NCI-H1048 (cell line): Measurements from ENCODE around the gene RHBDF2.
"Not testable (repeated sequence)": the region's sequence is repeated elsewhere in the genome, so short reads cannot be mapped to it uniquely, and the experiment has no call there.

Experiments
- DNase-seq: peaks from one replicate; lab custom pipeline; 2025; lab: John Stamatoyannopoulos, UW

The RHBDF2 gene

DNA sequence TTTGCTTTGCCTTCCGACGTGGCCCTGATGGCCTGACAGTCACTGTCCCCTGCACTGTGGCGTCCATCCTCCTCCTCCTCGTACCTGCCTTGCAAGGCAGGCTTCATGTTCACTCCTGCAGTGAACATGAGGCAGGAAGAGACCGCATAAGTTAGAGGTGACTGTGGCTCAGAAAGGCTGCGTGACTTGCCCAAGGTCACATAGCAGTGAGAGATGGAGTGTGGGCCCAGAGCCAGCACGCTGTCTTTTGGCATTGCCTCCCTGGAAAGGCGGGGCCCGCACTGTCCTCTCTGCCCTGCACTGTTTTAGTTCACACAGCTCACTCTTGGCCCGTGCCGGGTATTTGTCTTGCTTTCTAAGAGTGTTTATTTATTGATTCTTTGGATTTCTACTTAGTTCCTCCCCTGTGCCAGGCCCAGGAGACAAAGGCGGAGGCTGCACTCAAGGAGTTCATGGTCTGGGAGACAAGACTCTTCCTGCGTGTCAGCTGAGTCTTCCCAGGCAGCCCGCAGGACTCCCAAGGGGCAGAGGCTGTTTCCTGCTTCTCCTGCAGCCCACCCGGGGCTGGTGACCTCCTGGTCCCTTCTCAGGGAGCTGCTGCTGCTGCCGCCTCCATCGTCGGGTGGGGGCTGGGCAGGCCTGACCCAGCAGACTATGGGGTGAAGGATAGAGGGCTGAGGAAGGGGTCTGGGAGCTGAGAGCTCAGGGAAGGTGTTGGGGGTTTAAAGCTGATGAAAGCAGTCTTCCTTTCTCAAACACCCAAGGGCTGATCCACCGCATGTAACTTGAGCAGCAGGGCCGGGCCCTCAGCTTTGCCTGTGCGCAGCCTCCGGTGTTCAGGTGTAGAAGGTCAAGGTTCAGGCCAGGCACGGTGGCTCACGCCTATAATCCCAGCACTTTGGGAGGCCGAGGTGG, 23.6 kb upstream of the RHBDF2 start:
- DNase-seq = no peak

GRCh38 chr17:76523084-76524037, 22.1 kb upstream of the RHBDF2 start:
- no peak for DNase-seq

DNA sequence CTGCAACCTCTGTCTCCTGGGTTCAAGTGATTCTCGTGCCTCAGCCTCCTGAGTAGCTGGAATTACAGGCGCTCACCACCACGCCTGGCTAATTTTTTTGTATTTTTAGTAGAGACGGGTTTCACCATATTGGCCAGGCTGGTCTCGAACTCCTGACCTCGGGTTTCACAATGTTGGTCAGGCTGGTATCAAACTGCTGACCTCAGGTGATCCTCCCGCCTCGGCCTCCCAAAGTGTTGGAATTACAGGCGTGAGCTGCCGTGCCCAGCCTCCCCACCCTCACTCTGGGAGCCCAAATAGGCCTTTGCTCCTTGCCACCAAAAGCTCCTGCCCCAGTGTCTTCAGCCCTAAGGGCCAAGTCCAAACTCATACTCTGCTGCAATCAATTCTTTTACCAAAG, 20.5 kb upstream of the RHBDF2 start:
- not testable (repeated sequence) for DNase-seq

- DNase-seq = no peak
These were observed 20.0 kb upstream of the RHBDF2 start for GRCh38 chr17:76521262-76521661.

DNA sequence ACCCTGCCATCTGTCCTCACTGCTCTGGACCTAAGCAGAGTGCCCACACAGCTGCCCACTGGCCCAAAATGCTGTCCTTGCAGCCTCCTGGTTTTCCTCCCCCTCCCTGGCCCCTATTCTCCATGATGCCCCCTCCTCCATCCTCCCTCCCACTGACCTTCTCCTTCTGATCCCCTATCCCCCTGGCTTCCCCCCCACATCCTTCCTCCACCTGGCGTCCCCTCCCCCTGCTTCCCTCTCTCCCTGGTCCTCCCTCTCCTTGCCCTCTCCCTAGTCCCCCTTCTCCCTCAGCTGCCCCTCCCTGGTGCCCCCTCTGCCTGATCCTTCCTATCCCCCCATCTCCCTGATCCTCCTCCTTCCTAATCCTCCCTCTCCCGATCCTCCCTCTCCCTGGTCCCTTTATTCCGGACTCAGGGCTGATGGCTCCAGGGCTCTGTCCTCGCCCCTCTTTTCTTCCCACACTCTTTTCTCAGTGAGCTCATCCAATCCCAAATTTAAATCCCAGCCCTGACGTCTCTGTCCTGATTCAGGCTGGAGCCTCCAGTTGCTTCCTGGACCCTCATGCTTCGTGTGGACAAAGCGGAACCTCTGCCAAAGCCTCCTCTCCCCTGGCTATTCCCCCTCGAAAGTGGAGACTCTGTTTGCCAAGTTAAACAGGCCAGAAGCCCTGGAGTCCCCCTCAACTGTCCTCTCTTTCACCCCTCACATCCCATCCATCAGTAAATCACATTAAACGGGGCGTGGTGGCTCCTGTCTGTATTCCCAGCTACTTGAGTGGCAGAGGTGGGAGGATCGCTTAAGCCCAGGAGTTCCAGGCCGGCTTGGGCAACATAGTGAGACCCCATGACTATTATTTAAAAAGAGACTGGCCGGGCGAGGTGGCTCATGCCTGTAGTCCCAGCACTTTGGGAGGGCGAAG, 18.1 kb upstream of the RHBDF2 start:
- DNase-seq = no peak

DNA sequence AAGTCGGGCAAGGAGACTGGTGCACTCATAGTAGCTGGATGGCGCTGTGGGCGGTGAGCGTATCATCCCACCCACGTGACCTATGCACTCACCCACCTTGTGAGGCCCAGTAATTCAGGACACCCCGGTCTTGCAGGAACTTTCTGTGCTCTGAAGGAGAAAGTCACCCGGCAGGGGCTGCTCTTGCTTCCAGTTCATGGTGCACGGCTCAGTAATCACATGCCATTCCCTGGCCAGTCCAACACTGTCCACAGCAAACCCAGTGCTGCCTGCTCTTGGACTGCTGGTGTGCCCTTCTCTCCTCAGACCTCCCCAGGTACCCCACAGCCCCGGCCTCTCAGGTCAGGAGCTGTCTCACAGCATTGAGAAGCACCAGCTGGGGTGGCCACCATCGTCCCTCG, 16.4 kb upstream of the RHBDF2 start:
- no peak for DNase-seq

- no peak for DNase-seq
These were observed 14.2 kb upstream of the RHBDF2 start for GRCh38 chr17:76515274-76515949.

GRCh38 chr17:76514355-76514754, 13.1 kb upstream of the RHBDF2 start:
- DNase-seq = not testable (repeated sequence)

- no peak for DNase-seq
These were observed 12.1 kb upstream of the RHBDF2 start for GRCh38 chr17:76513306-76513692.

DNA sequence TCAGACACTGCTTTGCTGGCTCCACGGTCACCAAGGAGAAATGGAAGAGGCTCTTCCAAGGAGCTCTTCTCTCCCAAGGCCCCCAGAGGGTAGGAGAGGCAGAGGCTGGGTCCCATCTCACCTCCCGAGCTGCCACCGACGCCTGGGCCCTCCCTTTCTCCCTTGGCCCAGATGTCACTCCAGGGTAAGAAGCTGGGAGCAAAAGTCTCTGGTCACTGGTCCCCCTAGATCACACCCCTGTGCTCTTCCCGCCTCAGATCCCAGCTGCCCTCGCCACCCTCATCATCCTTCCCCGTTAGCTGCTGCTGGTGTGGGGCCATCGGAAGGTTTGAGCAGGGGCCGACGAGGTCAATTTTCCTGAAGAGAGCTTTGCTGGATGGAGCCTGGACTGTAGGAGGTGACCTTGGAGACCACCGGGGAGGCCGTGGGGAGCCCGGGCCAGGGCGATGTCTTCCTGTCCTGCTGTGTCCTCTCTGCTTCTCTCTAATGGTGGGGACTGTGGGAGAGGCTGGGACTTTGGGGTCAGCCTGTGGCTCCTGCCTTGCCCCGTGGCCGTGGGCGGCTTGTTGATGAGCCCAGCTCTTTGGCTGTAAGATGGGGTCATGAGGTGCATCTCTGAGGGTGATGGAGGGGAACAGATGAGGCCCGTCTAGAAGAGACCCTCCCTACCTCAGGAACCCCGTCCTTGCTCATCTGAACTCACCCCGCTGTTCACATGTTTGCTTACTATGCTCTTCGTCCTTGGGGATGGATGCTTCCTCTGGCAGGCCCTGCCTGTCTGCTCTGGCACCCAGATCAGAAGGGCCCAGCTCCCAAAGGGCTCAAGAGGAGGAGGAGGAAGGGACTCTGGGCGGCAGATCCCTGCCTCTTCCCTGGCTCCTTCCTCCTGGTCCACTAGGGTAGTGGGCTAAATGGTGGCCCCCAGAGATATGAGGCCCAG, 11.4 kb upstream of the RHBDF2 start:
- no peak for DNase-seq

DNA sequence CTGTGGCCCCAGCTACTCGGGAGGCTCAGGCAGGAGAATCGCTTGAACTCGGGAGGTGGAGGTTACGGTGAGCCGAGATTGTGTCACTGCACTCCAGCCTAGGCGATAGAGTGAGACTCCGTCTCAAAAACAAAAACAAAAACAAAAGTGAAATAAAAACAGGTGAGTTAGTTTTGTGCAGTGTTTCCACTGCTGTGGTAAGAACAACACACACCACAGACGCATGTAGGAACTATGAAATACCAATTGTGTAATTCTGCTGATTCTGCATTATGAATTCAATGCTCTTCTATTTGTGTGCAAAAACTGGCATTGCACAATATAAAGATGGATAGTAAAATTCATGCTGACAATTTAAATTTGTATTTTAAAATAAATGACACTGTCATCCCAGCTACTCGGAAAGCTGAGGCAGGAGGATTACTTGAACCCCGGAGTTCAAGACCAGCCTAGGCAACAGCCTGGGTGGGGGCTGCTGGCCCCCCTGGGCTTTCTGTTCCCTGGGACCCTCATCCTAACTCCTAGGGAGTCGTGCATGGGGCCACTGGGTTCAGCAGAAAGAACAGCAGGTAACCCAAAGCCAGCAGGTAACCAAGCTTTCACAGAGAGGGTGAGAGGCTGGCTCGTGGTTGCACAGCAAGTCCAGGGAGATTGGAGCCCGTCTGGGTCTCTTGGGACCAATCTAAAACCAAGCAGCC, 10.6 kb upstream of the RHBDF2 start:
- DNase-seq = no peak

- DNase-seq = no peak
These were observed 9.6 kb upstream of the RHBDF2 start for GRCh38 chr17:76510831-76511244.

DNA sequence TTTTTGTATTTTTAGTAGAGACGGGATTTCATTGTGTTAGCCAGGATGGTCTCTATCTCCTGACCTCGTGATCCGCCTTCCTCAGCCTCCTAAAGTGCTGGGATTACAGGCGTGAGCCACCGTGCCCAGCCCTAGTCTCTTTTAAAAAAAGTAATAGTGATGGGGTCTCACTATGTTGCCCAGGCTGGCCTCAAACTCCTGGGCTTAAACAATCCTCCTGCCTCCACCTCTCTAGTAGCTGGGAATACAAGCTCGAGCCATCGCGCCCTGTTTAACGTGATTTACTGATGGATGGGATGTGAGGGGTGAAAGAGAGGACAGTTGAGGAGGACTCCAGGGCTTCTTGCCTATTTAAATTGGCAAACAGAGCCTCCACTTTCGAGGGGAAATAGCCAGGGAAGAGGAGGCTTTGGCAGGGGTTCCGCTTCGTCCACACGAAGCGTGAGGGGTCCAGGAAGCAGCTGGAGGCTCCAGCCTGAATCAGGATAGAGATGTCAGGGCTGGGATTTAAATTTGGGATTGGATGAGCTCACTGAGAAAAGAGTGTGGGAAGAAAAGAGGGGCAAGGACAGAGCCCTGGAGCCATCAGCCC, 7.3 kb upstream of the RHBDF2 start:
- not testable (repeated sequence) for DNase-seq

DNA sequence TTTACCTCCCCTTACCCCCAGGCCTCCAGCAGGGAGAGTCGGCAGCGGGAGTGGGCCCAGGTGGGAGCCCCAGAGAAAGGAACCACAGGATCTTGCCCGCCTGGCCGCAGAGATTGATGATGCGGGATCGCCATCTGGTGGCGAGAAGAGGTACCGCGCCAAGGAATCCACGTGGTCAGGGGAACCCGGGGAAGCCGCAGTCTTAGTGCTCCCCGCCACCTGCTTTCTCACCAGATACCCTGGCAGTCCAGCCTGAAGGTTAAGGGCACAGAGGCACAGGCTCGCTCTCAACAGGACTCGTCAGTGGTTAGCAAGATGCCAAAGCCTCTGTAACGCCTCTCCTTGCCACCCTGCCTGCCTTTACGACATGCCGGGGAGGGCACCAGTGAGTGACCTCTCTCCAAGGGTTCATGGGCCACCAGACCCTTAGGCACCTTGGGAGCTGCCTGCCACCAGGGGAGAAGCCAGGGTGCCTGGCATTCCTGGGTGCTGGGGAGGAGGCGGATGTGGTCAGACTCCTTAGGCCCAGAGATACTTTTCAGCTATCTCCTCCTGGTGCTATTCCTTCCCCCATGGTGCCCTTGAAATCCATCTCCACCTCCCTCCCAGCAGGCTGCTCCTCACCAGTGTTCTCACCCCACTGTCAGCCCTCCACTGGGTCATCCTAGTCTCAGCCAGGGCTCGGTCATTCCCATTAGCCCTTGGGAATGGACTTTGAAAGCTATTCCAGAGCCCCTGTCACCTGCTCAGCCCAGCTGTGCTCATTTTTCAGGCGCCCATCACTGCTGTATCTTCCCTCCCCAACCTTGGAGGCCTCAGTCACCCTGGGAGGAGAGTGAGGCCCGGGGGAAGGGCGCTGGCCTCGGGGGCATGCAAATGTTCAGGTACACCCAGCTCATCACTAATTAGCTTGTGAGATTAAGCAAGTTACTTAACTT, 5.5 kb upstream of the RHBDF2 start:
- DNase-seq = peak; percentile 39

DNA sequence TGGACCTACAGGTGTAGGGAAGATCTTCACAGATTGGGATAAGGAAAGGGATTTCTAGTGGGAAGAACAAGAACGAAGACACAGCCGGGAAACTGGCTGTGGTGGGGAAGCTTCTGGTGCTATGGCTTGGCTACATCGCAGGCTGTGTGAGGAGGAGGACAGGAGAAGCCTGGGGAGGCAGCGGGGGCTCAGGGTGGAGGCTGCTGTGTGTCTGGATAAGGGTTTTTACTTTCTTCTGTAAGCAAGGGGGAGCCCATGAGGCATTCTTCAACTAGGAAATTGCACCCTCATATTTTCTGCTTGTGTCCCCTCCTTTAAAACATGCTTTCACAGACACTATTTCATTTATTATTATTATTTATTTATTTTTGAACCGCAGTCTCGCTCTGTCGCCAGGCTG, 2.9 kb upstream of the RHBDF2 start:
- DNase-seq = no peak

- DNase-seq = no peak
These were observed 1.4 kb upstream of the RHBDF2 start for GRCh38 chr17:76502341-76503211.

- no peak for DNase-seq
These were observed 644 bp upstream of the RHBDF2 start for GRCh38 chr17:76501827-76502307.
